ENCODE results near the gene SNRNP35.
"Not testable (repeated sequence)": the region's sequence is repeated elsewhere in the genome, so short reads cannot be mapped to it uniquely, and the experiment has no call there.

SNRNP35 gene

GRCh38 chr12:123491056-123491455, 33.1 kb downstream of the SNRNP35 start:
- DNase-seq, result no peak

GRCh38 chr12:123491481-123491880, 33.5 kb downstream of the SNRNP35 start:
- no peak for DNase-seq

GRCh38 chr12:123492339-123493039, 34.5 kb downstream of the SNRNP35 start:
- DNase-seq, result not testable (repeated sequence)

GRCh38 chr12:123494124-123494851, 36.3 kb downstream of the SNRNP35 start:
- DNase-seq, result no peak

GRCh38 chr12:123497065-123497464, 39.1 kb downstream of the SNRNP35 start:
- DNase-seq, result no peak

- DNase-seq, result no peak
Observed at GRCh38 chr12:123498126-123498825, 40.3 kb downstream of the SNRNP35 start.

GRCh38 chr12:123499332-123499731, 41.4 kb downstream of the SNRNP35 start:
- DNase-seq, result no peak

GRCh38 chr12:123502163-123502704, 44.3 kb downstream of the SNRNP35 start:
- no peak for DNase-seq

- no peak for DNase-seq
Observed at GRCh38 chr12:123506059-123506842, 48.3 kb downstream of the SNRNP35 start.

GRCh38 chr12:123506843-123507236, 48.9 kb downstream of the SNRNP35 start:
- no peak for DNase-seq

GRCh38 chr12:123512838-123513665, 55.1 kb downstream of the SNRNP35 start:
- DNase-seq, result no peak

- DNase-seq, result no peak
Observed at GRCh38 chr12:123513805-123514204, 55.9 kb downstream of the SNRNP35 start.

GRCh38 chr12:123514582-123515221, 56.8 kb downstream of the SNRNP35 start:
- DNase-seq, result not testable (repeated sequence)

- DNase-seq, result no peak
Observed at GRCh38 chr12:123516216-123516780, 58.4 kb downstream of the SNRNP35 start.

All from CD4-positive, alpha-beta T cell treated with Interleukin-10 for 1 hour (primary cell).